ENCODE measurements around the gene SRRM3.

- TF ChIP-seq CTCF (IDR thresholded peaks at IDR 0.05; ENCODE audit: low read length) (no peak), EZH2 (IDR thresholded peaks at IDR 0.05; ENCODE audit: borderline replicate concordance, low read length) (no peak)
These were observed 124.1 kb downstream of the SRRM3 start for GRCh38 chr7:76325811-76326210.

Measured in OCI-LY1 (cell line).